Fibroblast of the conjunctiva (primary cell): ENCODE data around the gene RNASE7.
A peak's percentile ranks its signal among the peaks of the same experiment; 100 is the strongest.
"Not testable (repeated sequence)": the region's sequence is repeated elsewhere in the genome, so short reads cannot be mapped to it uniquely, and the experiment has no call there.

Experiments
- DNase-seq: peaks from one replicate; pipeline ENCODE4 v3.0.0-alpha.2; 2010; ENCODE audit warnings: low read depth

RNASE7 gene, protein sequence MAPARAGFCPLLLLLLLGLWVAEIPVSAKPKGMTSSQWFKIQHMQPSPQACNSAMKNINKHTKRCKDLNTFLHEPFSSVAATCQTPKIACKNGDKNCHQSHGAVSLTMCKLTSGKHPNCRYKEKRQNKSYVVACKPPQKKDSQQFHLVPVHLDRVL

DNA sequence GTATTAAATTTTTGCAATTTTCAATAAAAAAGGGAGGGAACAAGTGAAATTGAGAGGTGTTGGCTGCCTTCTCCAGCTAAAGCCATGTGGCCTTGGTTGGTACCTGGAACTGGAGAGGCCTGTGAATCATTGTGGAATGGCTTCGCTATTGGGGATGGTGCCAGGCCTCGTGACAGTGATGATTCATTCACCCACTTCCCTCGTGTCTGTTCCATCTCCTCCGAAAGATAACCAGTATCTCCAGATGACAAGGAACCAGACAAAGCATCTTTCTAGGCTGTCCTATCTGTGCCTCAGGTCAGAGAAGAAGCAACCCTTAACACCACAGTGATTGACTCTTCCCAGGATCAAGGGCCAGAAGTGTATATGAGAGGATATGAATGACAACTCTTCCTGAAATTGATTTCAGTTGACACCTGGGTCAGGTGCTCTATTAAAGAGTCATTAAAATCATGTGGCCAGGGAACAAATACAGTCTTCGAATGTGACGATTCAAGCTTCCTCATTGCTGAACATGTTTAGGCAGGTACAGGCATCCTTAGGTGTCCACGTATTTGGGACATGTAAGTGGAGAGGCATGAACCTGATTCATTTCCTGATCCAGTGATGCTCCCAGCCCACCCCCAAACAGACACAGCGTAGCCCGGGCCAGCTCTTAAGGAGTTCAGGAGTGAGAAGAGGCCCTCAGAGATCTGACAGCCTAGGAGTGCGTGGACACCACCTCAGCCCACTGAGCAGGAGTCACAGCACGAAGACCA lies at the start of gene RNASE7:
RNASE7 (plus strand) TSS at position 687 of the 758 bp plus-strand sequence. CDS start 631 bp downstream, outside the sequence.
- no peak for DNase-seq

DNA sequence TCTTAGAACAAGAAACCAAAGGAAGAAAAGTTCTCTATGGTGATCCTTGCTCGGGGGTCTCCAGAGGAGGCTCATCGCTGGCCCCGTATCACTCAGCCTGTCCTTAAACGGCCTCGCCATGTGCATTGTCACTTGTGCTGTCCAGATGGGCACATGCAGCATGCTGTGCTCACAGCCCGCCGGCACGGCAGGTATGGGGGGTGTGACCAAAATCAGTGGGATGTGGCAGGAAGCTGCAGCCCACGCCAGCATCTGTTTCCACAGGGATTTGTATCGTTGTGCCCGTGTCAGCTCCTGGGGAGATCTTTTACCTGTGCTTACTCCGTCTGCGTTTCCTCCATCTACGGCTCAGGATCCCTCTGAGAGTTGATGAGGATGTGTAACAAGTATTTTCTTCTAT lies 45.6 kb upstream of the RNASE7 start:
- DNase-seq: no peak

DNA sequence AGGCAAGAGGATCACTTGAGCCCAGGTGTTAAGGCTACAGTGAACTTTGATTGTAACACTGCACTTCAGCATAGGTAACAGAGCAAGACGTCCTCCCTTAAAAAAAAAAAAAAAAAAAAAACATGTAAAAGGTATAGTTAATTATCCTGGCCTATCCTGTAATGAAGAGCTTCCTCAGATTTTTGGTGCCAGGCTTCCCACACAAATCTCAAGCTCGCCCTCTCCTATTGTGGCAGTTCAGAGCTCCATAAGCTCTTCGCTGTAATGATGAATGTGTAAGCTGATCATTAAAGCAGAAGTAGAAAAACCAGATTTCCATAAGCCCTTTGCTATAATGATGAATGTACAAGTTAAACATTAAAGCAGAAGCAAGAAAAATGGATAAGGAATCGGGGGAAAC lies 45.0 kb upstream of the RNASE7 start:
- no peak for DNase-seq

DNA sequence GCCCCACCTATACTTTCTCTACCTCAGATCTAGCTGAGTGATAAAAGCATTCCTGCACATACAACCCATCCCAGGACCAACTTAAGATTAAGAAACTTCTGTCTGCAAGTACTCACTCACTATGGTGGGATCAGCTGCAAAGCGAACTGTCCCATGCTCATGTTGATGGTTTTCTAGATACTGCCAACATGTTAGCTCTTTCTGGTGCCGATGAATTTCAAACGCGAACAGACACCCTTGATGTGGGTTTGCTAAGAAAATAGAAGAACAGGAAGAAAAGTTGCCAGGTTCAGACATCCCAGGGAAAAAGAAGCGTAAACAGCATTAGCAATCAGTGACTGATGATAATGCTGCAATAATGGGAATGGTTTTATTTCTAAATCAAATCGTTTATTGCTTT lies 44.6 kb upstream of the RNASE7 start:
- DNase-seq: no peak

DNA sequence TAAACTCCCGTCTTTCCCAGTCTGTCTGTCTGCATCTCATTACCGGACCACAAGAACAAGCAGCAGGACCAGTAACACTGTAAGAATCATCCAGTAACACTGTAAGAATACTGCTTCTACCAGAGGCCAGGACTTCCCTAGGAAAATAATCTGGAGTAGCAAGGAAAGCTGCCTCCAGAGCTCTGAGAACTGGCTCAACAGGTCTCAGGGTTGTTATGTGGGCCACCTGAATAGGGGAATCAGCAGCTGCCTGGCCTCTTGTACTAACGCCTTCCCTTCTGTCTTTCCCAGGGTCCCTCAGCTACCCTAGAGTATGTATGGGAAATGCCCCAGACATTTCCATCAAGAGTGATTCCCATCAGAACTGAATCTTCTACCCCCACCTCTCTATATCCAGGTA lies 44.0 kb upstream of the RNASE7 start:
- DNase-seq: no peak

DNA sequence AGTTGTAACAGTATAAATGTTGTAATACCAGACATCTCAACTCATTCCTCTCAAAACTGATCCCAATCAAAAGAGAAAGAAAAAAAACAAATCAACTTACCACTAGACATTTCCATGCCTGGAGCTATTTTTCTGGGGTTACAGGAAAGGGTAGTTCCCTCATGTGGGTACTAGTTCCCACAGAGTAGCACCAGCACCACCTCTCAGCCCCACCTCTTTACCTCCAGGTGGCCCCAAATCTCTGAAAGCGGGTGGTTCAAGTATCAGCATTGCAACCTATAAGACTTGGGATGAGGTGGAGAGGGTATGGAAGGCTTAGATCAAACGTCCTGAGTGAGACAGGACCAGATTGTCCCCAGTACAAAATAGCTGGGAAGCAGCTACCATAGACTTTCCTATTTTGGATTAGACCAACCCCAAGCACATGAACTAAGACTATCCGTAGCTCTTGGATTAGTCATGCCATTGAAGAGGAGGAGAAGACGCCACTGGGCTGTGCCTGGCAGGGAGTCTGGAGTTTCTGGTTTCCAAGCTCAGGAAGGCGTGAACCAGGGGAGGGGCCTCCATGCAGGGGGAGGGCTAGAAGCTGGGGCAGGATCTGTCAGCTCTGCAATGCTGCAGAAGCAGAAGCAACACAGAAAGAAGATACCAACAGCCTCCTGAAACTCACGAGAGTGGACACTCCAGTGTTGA lies 43.3 kb upstream of the RNASE7 start, which contains the start of gene SLC39A2:
SLC39A2 (plus strand) TSS at position 620 of the 693 bp plus-strand sequence. CDS start 154 bp downstream, outside the sequence.
- DNase-seq: peak; percentile 29

DNA sequence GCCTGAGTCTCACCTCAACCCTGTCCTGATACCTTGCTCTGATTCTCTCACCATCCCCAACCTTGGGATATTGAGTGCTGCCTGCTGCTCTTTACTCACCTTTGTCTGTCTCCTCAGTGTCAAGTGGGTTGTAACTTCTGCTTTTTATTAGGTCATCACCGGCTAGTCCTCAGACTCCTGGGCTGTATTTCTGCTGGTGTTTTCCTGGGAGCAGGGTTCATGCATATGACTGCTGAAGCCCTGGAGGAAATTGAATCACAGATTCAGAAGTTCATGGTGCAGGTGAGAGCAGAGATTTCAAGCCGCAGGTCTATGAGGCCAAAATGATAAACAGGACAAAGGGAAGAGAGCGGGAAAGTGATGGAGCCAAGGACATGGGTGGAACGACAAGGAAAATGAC lies 42.6 kb upstream of the RNASE7 start:
- DNase-seq: no peak

DNA sequence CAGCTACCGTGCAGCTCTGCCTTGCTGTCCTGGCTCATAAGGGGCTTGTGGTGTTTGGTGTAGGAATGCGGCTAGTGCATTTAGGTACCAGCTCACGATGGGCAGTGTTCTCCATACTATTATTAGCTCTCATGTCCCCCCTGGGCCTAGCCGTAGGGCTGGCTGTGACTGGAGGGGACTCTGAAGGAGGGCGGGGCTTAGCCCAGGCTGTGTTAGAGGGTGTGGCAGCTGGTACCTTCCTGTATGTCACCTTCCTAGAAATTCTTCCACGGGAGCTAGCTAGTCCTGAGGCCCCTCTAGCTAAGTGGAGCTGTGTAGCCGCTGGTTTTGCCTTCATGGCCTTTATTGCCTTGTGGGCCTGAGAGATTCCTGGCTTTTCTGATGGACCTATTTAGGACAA lies 40.9 kb upstream of the RNASE7 start:
- DNase-seq: no peak

DNA sequence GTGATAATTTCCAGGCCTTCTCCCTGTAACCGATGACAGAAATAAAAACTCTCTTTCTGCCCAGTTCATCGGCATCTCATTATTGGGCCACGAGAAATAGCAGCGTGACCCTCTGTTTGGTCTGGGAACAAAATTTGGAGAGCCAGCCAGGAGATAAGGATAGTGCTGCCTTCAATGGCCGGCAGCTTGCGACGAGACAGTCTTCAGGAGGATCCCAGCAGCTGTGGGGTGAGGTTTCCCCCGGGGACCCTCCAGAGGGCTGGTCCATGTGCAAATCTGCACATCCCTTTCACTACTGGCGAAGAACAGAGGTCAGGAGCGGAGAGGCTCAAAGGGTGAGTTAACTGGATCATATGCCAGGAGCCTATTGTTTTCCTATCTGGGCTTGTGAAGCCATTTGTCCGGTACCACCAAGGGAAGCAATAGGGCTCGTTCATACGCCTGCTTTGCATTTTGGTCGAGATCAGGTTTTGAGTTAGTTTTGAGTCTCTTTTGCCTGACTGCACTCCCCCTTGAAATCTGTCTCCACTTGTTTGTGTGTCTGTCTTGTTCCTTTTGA lies 38.3 kb upstream of the RNASE7 start:
- DNase-seq: no peak

DNA sequence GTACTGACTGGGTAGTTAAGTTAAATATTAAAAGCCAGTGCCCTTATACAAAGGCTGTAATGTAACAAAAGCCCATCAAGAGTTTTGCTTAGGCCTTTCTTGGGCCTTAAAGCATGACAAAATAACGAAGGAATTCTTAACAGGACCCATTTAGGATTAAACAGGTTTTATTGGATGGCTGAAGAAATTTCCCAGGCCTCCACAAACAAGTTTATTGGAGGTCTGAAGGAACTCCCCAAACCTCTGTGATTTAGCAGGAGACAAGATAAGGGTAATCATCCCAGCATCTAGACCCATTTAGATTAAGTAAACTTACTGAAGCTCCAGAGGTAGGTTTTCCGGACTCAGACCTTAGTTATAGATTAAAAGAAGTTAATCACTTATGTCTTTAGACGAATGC lies 32.4 kb upstream of the RNASE7 start:
- not testable (repeated sequence) for DNase-seq

DNA sequence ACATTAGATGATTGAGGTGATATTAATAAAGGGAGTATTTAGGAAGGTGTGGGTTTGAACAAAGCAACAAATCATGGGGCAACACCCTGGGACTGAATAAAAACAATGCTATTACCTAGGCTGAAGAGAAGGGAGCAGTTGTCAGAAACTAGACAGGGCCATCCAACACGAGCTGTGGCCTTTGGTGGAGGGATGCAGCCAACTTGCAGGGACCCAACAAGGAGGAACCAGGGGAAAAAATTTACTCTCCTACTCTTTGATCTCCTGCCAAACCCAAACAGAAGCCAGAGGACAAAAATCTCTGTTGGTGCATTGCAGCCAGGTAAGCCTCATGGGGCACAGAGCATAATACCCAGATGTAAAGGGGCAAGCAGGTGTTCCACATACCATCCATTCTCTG lies 31.0 kb upstream of the RNASE7 start:
- DNase-seq: no peak

DNA sequence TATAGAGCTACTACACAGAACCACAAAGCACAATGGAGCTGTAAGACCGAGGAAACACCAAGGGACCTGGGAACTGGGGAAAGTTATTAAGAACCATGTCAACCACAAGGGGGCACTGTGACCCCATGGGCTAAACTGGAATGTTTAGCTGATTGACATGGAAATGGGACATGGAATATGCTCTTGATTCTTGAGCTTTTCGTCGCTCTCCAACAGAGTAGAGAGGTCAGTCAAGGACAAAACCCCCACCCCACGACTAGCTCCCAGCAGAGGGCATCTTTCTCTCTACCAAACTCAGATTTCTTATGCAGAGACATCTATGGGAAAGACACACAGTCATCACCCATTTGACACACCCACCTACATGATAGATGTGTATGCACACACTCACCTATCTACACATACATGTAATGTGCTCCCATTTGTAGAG lies 27.4 kb upstream of the RNASE7 start:
- peak; percentile 77 for DNase-seq

DNA sequence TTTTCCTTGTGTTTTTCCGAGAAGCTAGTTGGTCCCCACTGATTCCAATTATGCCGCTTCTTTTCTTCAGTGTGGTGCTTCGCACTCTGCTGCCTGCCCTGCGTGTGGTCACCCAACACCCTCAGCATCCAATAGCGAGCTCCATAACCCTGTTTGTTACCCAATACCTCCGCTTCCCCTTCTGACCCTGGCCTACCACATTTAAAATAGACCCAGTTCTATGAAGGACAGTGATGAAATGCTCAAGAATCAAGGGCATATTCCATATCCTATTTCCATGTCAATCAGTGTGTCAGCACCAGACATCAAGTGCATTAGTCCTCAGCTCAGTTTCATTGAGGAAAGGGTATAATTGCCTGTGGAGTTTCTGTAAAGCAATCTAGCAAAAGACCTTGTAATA lies 26.9 kb upstream of the RNASE7 start:
- no peak for DNase-seq

DNA sequence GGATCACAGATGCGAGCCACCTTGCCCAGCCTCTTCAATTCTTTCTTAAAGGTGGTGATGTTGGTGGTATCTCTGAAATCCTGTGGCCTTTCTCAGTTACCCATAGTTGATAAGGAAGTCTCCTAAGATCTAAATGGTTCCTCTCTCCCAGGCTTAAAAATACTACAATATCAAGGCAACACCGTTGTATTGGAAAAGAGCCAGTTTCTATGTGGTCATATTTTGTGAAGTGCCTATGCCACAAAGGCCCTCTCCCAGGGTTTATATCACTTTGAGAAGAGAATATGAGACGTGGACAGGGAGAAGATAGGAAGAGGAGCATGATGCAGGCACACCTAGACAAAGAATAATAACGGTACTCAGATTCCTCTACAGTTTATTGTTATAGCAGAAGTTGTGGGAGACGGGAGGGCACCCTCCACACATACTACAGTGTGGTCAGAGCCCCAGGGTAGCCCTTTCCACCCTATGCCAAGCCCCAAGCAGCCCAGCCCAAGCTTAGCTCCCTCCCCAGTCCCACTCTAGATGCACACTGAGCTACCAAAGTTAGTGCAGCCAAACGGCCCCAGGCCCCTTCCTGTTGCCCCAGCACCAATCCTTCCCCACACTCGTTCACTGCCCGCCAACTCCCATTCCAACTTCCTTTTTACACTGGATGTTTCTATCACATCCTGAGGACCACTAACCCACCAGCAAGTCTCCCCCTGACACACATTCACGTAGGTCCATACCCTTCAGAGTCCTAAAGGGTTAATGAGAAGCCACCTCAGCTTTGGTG lies 25.6 kb upstream of the RNASE7 start:
- no peak for DNase-seq

DNA sequence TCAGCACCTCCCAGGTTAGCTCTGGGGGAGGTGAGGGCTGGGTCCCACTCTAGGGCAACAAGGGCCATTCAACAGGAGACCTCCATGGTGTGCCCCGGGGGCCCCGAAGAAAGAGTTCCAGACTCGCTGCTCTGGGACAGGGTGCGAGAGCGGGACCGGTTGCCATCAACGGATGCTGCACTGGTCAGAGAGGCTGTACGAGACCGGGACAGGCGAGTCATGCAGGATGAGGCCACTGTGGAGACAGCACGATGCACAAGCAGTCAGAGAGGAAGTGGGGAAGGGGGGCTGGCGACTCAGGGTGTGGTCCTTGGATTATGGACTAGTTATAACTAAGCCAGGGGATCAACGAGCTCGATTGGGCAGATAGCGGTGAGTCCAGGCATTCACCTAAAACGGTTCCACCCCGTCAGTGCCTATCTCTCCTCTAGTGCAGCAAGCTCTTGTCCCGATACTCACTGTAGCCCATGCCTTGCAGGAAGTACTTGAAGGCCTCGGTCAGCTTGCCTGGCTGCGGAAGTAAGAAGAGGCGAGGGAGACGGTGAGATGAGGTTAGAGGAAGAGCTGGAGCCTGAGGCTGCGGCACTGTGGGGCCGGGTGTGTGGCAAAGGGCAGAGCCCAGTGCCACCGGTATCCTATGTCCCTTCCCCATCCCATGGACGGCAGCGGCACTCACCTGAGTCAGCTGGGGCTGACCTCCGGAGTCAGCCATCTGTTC lies 24.5 kb upstream of the RNASE7 start:
- no peak for DNase-seq

DNA sequence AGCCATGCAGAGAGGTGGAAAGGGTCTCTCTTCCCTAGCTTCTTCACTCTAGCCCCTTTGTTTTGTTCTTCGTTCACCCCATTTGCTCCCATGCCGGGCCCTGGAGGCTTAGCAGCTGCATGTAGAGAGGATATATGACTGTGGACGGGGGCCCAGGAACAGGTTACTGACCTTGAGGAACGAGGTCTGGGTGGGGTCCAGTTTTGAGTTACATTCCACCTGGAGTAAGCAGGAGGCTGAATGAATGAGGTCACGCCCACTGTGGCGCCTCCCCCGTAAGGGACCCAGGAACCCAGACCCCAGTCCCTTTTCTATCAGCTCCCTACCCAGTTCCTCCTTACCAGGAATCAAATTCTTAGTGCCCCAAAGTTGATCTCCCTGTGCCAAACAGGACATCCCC lies 23.9 kb upstream of the RNASE7 start:
- DNase-seq: no peak

DNA sequence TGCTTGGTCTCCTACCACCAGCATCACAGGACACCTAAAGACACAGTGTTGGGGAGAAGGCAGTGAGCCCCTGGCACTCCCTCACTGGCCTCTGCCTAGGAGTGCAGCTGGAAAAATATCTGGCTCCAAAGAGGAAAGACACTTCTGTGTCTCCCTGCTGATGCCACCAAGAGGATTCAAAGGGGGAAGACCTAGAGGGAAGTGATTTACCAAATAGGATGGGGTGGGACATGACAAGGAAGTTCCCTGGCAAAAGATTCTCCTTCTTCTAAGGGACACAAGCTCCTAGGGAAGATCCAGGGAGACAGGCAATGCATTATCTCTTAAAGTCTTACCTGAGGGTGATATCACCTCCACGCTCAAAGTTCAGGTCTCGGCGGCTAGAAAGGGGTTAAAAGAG lies 23.4 kb upstream of the RNASE7 start:
- no peak for DNase-seq

DNA sequence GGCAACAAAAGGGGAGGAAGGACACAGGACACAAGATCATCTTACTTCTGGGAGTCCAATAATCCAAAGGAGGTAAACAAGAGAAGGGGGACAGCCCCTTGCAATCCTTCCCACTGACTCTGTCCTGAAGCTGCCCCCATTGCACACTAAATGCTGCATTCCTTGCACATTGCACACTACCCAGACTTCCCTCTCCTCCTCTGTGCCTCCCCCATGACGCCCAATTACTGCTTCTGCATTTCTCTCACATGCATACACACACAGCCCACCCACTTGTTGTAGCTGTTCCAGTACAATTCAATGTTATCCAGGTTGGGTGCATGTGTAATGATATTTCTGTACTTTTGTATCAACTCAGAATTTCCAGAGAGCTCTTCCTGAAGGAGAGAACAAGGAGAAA lies 22.8 kb upstream of the RNASE7 start:
- no peak for DNase-seq

DNA sequence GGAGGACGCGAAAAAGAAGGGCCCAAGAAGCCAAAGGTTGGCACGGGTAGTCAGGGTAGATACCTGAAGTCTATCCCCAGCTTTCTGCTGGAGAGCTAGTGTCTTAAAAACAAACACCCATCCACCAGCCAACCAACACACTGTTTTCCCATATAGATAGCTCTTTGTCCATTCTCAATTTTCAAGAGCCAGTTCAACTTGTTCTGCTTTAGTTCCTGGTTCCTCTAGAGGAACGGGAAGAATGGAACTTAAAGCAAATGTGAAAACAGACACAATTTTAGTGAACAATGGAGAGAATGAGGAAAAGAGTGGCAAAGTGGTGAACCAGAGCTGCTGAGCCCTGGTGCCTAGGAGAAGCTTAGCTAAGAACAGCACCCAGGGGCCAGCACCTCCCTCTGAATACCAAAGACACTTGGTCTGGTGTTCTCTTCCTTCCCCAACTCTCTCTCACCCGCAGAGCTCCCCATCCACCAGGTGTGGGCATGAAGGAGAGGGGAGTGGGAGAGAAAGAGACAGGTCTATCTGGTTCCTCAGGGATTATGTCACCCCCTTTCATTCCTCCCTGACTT lies 21.1 kb upstream of the RNASE7 start:
- DNase-seq: no peak

DNA sequence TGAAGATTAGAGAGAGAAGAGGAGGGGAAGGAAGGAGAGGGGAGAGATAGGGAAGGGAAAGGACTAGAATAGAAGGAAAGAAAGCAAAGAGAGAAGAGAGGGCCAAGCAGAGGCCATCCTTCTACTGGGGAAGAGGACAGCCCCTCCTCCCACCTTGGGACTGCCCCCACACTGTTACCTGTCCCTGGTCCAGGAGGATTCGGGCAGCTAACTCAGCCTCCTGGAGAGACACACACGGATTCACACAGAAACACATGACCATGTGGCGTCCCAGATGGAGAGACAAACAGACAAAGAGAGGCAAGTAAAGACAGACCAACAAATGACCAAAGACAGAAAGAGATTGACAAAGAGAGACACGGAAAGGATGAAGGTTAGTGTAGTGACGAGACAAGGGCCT lies 19.5 kb upstream of the RNASE7 start:
- DNase-seq: no peak

DNA sequence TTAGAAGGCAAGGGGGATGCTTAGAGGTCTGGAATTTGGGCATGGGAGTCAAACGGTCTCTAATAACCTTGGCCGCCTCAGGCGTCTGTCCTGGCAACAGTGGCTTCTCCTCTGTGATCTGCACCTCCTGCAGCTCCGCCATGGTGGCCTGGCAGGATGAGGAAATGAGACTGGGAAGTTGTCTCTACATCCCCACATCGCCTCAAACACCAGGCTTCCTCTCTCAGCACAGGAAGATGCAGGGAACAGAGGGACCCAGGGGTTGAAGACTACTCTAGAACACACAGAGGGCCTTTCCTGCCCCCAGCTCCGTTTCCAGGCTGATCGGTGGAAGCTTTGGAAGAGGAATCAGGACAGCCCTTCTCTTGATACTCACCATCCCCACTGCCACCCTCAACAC lies 19.0 kb upstream of the RNASE7 start:
- no peak for DNase-seq
